Posterior cingulate gyrus (tissue), 11 donors: ENCODE results near the gene ZMIZ2.
"Not testable (repeated sequence)": the region's sequence is repeated elsewhere in the genome, so short reads cannot be mapped to it uniquely, and the experiment has no call there.

Experiments
- DNase-seq, 10 donors: peaks; one replicate each; pipeline versions ENCODE4 v3.0.0 to v3.0.0-alpha.2; 2020 to 2021; ENCODE audit warnings: mixed read lengths in 3 of 10
- intact Hi-C: fragments of 100-400 bp; cut with DNase I; formaldehyde crosslinking; loops from one replicate; pipeline ENCODE4 v1.15.1; 2023

ZMIZ2 gene

GRCh38 chr7:44727158-44727936, 21.3 kb upstream of the ZMIZ2 start:
- intact Hi-C loops, result no loop called here
- DNase-seq, result peak in 1 of 10 donors; percentile 10

DNA sequence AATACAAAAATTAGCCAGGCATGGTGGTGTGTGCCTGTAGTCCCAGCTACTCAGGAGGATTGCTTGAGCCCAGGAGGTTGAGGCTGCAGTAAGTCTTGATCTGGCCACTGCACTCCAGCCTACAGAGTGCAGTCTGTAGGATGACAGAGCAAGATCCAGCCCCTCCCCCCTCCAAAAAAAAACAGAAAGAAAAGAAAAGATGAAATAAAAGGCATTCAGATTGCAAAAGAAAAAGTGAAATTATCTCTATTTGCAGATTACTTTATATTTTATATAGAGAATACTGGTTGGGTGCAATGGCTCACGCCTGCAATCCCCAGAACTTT, 20.7 kb upstream of the ZMIZ2 start:
- DNase-seq, result peak in 1 of 10 donors; percentile 18
- intact Hi-C loops, result no loop called here

DNA sequence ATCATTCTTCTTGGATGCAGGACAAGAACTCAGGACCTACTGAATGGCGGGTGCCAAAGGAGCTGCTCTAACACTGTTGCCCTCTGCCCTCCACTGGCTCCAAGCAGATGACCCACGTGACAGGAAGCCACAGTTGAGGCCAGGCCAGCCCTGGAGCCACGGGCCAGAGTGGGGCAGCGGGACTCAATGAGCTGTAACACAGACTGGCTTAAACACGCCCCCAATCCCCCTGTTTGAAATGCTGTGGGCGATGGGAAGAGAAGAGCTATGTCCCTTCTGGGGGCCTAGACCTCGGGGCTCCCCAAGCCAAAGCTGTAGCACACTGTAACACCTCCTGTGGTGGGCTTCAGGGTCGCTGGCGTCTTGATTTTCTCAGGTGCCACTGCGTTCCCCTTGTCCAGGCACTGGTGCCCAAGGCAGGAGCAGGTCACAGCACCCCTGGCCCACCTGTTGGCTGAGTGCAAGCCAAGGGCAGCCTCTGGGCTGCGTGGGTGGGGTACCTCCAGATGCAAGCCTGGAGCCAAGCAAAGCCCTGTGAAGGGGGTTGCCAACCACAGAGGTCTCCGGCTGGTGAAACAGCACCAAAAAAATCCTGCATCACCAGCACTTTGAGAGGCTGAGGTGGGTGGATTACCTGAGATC, 18.6 kb upstream of the ZMIZ2 start:
- DNase-seq, result peak in 1 of 10 donors; percentile 64
- intact Hi-C loops, result no loop called here

DNA sequence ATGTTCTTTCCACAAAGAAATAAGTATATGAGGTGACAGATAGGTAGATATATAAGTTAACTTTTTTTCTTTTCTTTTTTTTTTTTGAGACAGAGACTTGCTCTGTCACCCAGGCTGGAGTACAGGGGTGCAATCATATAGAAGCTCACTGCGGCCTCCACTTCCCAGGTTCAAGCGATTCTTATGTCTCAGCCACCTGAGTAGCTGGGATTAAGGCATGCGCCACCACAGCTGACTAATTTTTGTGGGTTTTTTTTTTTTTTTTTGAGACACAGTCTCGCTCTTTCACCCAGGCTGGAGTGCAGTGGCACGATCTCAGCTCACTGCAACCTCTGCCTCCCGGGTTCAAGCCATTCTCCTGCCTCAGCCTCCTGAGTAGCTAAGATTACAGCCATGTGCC, 15.7 kb upstream of the ZMIZ2 start:
- intact Hi-C loops, DNase-seq: not testable (repeated sequence)

DNA sequence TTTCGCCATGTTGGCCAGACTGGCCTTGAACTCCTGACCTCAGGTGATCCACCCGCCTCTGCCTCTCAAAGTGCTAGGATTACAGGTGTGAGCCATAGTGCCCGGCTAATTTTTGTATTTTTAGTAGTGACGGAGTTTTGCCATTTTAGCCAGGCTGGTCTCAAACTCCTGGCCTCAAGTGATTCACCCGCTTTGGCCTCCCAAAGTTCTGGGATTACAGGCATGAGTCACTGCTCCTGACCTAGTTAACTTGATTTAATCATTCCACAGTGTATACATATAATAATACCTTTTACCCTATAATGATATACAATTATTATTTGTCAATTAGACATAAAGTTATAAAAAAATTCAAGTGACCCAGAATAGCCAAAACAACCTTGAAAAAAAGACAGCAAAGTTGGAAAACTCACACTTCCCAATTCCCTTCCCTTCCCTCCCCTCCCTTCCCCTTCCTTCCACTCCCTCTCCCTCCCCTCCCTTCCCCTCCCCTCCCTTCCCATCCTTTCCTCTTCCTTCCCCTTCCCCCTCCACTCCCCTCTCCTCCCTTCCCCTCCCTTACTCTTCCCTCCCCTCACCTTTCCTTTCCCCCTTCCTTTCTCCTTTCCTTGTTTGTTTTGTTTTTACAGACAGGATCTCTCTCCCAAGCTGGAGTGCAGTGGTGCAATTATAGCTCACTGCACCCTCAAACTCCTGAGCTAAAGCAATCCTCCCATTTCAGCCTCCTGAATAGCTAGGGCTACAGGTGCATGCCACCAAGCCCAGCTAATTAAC, 14.8 kb upstream of the ZMIZ2 start:
- DNase-seq, result no peak
- intact Hi-C loops, result no loop called here

DNA sequence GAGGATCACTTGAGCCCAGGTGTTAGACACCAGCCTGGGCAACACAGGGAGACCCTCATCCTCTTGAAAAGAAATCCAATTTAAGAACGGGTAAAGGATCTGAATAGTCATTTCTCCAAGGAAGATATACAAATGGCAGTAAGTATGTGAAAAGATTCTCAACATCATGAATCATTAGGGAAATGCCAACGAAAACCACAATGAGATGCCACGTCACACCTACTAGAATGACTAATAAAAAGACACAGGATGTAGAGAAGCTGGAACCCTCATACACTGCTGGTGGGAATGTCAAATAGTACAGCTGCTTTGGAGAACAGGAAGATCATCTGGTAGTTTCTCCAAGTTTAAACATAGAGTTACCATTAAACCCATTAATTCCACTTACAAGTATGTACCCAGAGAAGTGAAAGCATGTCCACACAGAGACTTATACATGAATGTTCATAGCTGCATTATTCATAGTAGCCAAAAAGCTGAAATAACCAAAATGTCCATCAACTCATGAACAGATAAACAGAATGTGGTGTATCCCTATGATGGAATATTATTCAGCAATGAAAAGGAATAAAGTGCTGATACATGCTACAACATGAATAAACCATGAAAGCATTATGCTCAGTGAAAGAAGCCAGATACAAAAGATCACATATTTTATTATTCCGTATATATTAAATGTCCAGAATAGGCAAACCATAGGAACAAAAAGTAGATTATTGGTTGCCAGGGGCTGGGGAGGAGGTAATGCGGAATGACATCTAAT, 13.1 kb upstream of the ZMIZ2 start:
- no peak for DNase-seq
- intact Hi-C loops, result no loop called here

DNA sequence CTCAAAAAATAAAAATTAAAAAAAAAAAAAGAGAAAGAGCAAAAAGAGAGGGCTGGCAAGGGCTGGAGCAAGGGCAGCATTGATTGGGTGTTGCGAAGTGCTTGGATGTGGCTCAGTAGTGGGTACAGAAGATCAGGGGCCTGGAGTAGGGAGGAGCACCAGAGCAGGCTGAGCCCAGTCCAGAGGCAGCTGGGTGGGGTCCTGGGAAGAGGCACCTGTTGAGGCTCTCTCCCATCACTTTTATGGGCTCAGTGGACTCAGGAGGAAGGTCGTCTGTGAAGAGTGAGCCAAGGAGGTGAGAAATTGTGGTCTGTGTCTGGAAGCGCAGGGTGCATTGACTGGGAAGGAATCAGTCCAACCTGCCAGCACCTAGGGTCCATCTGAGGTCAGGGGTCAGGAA, 11.8 kb upstream of the ZMIZ2 start:
- DNase-seq, result peak in 1 of 10 donors; percentile 38
- intact Hi-C loops, result no loop called here

DNA sequence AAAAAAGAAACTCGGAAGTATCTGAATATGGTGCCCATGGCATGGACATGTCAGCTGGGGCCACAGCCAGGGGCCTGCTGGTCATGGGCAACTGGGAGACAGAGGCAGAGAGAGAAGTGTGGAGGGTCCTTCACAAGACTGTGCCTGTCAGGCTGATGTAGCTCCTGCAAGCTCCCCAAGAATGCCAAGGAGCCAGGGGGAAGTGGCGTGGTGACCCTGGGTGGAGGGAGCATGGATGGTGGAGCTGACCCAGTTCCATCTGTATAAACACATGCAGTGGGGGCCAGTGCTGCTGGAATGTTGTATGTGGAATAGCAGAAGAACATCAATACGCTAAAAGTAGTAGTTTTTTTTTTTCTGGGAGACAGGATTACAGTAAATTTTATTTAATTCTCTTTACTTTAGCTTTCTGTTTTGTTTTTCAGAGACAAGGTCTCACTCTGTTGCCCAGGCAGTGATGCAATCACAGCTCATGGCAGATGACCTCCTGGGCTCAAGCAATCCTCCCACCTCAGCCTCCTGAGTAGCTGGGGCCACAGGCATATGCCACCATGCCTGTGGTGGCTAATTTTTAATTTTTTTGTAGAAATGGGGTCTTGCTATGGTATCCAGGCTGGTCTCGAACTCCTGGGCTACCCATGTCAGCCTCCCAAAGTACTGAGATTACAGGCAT, 10.5 kb upstream of the ZMIZ2 start:
- DNase-seq, result peak in 1 of 10 donors; percentile 8
- intact Hi-C loops, result no loop called here

GRCh38 chr7:44738876-44739665, 9.6 kb upstream of the ZMIZ2 start:
- intact Hi-C loops, result no loop called here
- DNase-seq, result peak in 1 of 10 donors; percentile 51

DNA sequence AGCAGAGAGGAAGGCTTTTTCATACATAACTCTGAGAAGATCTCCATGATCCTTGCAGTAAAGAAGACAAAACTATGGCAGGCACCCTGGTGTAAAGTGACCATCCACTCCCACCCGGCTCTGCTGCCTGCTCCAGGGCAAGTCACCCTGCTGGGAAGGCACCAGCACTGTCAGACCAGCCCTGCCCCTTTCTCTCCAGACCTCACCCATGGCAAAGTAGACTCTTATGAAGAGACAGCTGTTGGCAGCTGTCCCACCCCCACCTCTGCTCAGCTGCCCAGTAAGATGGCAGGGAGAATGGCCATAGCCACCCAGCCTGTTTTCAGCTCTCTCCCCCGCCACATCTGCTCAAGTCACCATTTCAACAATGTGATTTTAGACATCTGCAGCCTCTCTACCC, 8.6 kb upstream of the ZMIZ2 start:
- intact Hi-C loops, result no loop called here
- DNase-seq, result no peak

DNA sequence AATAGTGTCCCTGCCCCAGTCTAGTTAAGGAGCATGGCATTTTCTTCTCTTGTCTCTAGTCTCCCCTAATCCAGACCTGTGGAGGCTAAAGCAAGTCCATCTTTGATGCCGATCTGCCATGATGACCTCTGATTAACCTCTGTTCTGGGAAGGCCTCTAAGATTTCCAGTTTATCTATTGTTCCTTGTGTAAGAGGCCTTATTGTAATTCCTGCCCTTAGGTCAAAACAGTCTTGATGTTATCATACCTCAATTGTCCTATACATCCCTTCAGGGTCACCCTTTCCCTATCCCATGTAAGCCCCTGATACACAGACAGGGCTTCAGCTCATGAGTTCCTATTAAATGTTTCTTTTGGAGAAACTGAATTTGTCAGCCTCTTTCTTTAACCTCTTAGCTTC, 4.9 kb upstream of the ZMIZ2 start:
- DNase-seq, result peak in 1 of 10 donors; percentile 1
- intact Hi-C loops, result no loop called here

- DNase-seq, result no peak
- intact Hi-C loops, result loop anchor here (2.0 to 5.0 kb wide), 4 partner anchors 48 to 167 kb away; partner anchors contain the start of genes H2AZ2, OGDH, PPIA and TMED4
These were observed 493 bp downstream of the ZMIZ2 start for GRCh38 chr7:44748948-44749731.

- intact Hi-C loops, result loop anchor here (2.0 to 5.0 kb wide), 4 partner anchors 47 to 168 kb away; partner anchors contain the start of genes H2AZ2, OGDH, PPIA and TMED4
- DNase-seq, result no peak
These were observed 1.3 kb downstream of the ZMIZ2 start for GRCh38 chr7:44749992-44750391.

GRCh38 chr7:44750424-44750823, 1.8 kb downstream of the ZMIZ2 start:
- intact Hi-C loops, result no loop called here

DNA sequence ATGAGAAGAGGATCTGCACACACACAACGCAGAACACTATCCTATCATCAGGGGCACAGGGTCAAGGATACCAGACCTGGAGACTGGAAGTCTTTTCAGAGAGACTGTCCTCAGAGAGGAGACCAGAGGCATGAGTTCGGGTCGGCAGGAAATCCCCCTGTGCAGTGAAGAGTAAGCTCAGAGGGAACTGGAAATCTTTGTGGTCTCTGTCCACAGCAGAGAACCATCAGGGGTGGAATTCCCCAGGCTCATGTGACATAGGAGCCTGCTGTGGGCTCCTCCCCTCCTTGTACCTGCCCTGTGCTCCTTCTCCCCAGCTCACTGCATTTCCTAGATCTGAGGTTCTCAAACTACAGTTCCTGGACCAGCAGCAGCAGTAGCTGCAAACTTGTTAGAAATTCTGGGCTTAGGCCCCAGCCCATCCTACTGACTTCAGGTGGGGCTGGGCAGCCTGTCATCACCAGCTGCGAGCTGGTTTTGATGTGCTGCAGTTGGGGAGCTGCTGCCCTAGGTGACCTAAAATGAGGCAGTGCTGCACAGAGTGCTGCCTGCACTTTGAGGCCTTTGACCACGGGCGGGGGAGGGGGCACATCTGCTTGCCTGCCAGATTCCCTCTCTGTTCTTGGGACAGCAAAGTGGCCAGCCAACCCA, 2.4 kb downstream of the ZMIZ2 start:
- no peak for DNase-seq
- intact Hi-C loops, result no loop called here

More at GRCh38 chr7:44750424-44750823, 1.8 kb downstream of the ZMIZ2 start:
- DNase-seq, result no peak

- intact Hi-C loops, result no loop called here
- DNase-seq, result no peak
These were observed 4.2 kb downstream of the ZMIZ2 start for GRCh38 chr7:44752822-44753221.

GRCh38 chr7:44754802-44755697, 6.4 kb downstream of the ZMIZ2 start:
- no peak for DNase-seq
- intact Hi-C loops, result no loop called here
